Aorta (tissue), 5 donors: ENCODE measurements around the gene SHROOM3. TPM values are rescaled to one million over a fixed set of nuclear protein-coding genes. Genes with fewer than 3 reads are reported as not detected.
"Not testable (repeated sequence)": the region's sequence is repeated elsewhere in the genome, so short reads cannot be mapped to it uniquely, and the experiment has no call there.

Source experiments
- ATAC-seq: fragments of 200-7000 bp; cut with Tn5 transposase; one replicate; pipeline ENCODE4 v1.9.1; 2022; ENCODE audit warnings: moderate library complexity; ENCODE audit not compliant: low FRiP score
- DNase-seq, 2 donors: peaks; one replicate each; pipeline ENCODE4 v3.0.0-alpha.2; 2020
- H3K27ac ChIP-seq, 2 donors: one replicate each; pipeline ENCODE4 v1.5.1; 2013; ENCODE audit warnings: low read length in 2 of 2, mild to moderate bottlenecking in 2 of 2, moderate library complexity in 2 of 2, control low read depth in 1 of 2, inconsistent platforms in 1 of 2, low read depth in 1 of 2
- H3K27me3 ChIP-seq, 2 donors: one replicate each; pipeline ENCODE4 v1.6.1; 2013; ENCODE audit warnings: control low read depth in 1 of 2, low read length in 1 of 2, mild to moderate bottlenecking in 1 of 2, moderate library complexity in 1 of 2; ENCODE audit not compliant: insufficient read depth in 2 of 2, control insufficient read depth in 1 of 2
- H3K36me3 ChIP-seq, 2 donors: one replicate each; pipeline ENCODE4 v1.6.1; 2013; ENCODE audit warnings: control low read depth in 1 of 2, low read length in 1 of 2, mild to moderate bottlenecking in 1 of 2; ENCODE audit not compliant: insufficient read depth in 2 of 2, control insufficient read depth in 1 of 2
- H3K4me1 ChIP-seq, 2 donors: one replicate each; pipeline ENCODE4 v1.6.1; 2013; ENCODE audit warnings: low read length in 2 of 2, control low read depth in 1 of 2, mild to moderate bottlenecking in 1 of 2, moderate library complexity in 1 of 2; ENCODE audit not compliant: insufficient read depth in 2 of 2, control insufficient read depth in 1 of 2
- H3K4me3 ChIP-seq, 2 donors: one replicate each; pipeline ENCODE4 v1.5.1; 2013; ENCODE audit warnings: low read length in 2 of 2, control low read depth in 1 of 2, mild to moderate bottlenecking in 1 of 2
- H3K9me3 ChIP-seq: one replicate; pipeline ENCODE4 v1.6.1; 2013; ENCODE audit warnings: mild to moderate bottlenecking, low read length; ENCODE audit not compliant: control insufficient read depth
- WGBS, 2 donors: extraction: QIAGEN DNeasy Blood & Tissue Kit; methylation state at CpG; one replicate each; pipeline ENCODE4 v1.1.7; 2013; 5-methylcytosine and 5-hydroxymethylcytosine counted together
- intact Hi-C, 2 donors: fragments of 100-400 bp; cut with DNase I; formaldehyde crosslinking; loops; one replicate each; pipeline versions ENCODE4 v1.14.2 to v1.15.0; 2022
- polyA plus RNA-seq, 2 donors: library from polyadenylated mRNA; stranded (reverse); fragments of 200-250 nt; gene quantifications; one replicate each; pipeline ENCODE4 v1.2.3, GENCODE V29; 2013
- total RNA-seq, 2 donors: library from RNA; stranded (reverse); fragmentation: NEBNext Ultra II Directional; extraction: Animal tissue kit (Norgen Biotek cat#: 25700); gene quantifications; one replicate each; pipeline ENCODE4 v1.2.1, GENCODE V29; 2021
- donor health status: healthy with polysubstance abuse.
- donor health status: Bipolar disorder and iron deficiency.
- donor health status: DM: no; HTN: no; CAD: no.
- donor health status: DM: no; HTN: no; CAD: no.
- donor health status: DM: yes; HTN: yes; CAD: no.

The SHROOM3 gene
- total and polyA plus RNA-seq, 4 donors: 14.1 to 173 (median 32.8) TPM

- no peaks in the 10 kb centered on the region for H3K27me3 ChIP-seq
- intact Hi-C loops: no loop called here
- ATAC-seq (no peak), DNase-seq (no peak)
- H3K4me3 ChIP-seq: no peak overlapping the region
- no peak overlapping the region for H3K27ac ChIP-seq
- H3K36me3 ChIP-seq: no peaks in the 10 kb centered on the region
- 96% methylated on average over 2 of the region's 2 CpGs for WGBS, 2 donors
- no peaks in the 10 kb centered on the region for H3K4me1 ChIP-seq
- H3K9me3 ChIP-seq: no peaks in the 10 kb centered on the region
Observed at GRCh38 chr4:76453232-76453631, 18.2 kb downstream of the SHROOM3 start.

- H3K4me3 ChIP-seq, intact Hi-C loops, H3K9me3 ChIP-seq, H3K27ac ChIP-seq, H3K4me1 ChIP-seq, DNase-seq, H3K36me3 ChIP-seq, H3K27me3 ChIP-seq, ATAC-seq: not testable (repeated sequence)
- WGBS, 2 donors: 94 to 95% methylated on average over 6 of the region's 6 CpGs
Observed at GRCh38 chr4:76454073-76454472, 19.0 kb downstream of the SHROOM3 start.

GRCh38 chr4:76457885-76458284 lies 22.9 kb downstream of the SHROOM3 start:
- H3K27me3 ChIP-seq: no peaks in the 10 kb centered on the region
- DNase-seq (no peak), ATAC-seq (no peak)
- 84 to 97% methylated on average over 7 of the region's 7 CpGs for WGBS, 2 donors
- no peak overlapping the region for H3K4me3 ChIP-seq
- intact Hi-C loops: no loop called here
- H3K36me3 ChIP-seq: no peaks in the 10 kb centered on the region
- peaks cover 2% of the 10 kb centered on the region for H3K9me3 ChIP-seq
- peaks cover 0 to 2% of the 10 kb centered on the region in 2 donors for H3K4me1 ChIP-seq
- H3K27ac ChIP-seq: no peak overlapping the region

- no peak for ATAC-seq
- Histone ChIP-seq H3K9me3 (peaks cover 2% of the 10 kb centered on the region), H3K27ac (no peak overlapping the region), H3K4me3 (no peak overlapping the region), H3K27me3 (no peaks in the 10 kb centered on the region), H3K4me1 (peaks cover 0 to 2% of the 10 kb centered on the region in 2 donors), H3K36me3 (no peaks in the 10 kb centered on the region)
- WGBS, 2 donors: 97 to 98% methylated on average over 2 of the region's 2 CpGs
- intact Hi-C loops: no loop called here
- DNase-seq: no peak
Observed at GRCh38 chr4:76458297-76458696, 23.3 kb downstream of the SHROOM3 start.

GRCh38 chr4:76458825-76459224 lies 23.8 kb downstream of the SHROOM3 start:
- DNase-seq (no peak), ATAC-seq (no peak)
- no peaks in the 10 kb centered on the region for H3K27me3 ChIP-seq
- 74 to 76% methylated on average over 3 of the region's 3 CpGs for WGBS, 2 donors
- peak overlapping the region in 1 of 2 donors; percentile 8 for H3K4me3 ChIP-seq
- H3K9me3 ChIP-seq: peaks cover 5% of the 10 kb centered on the region
- peaks cover 0 to 2% of the 10 kb centered on the region in 2 donors for H3K4me1 ChIP-seq
- no peaks in the 10 kb centered on the region for H3K36me3 ChIP-seq
- no peak overlapping the region for H3K27ac ChIP-seq
- intact Hi-C loops: no loop called here

GRCh38 chr4:76459291-76459723 lies 24.3 kb downstream of the SHROOM3 start:
- Histone ChIP-seq H3K27ac (peak overlapping the region; percentile 43 to 88), H3K27me3 (no peaks in the 10 kb centered on the region), H3K4me1 (peaks cover 0 to 2% of the 10 kb centered on the region in 2 donors), H3K36me3 (no peaks in the 10 kb centered on the region), H3K4me3 (peak overlapping the region; percentile 8 to 24), H3K9me3 (peaks cover 5% of the 10 kb centered on the region)
- DNase-seq (no peak), ATAC-seq (peak; percentile 52)
- intact Hi-C loops: no loop called here
- 22 to 28% methylated on average over 11 of the region's 11 CpGs for WGBS, 2 donors

- peaks cover 0 to 2% of the 10 kb centered on the region in 2 donors for H3K4me1 ChIP-seq
- no peak for DNase-seq
- 94 to 100% methylated on average over 2 of the region's 2 CpGs for WGBS, 2 donors
- H3K27me3 ChIP-seq: no peaks in the 10 kb centered on the region
- intact Hi-C loops: no loop called here
- H3K9me3 ChIP-seq: peaks cover 5% of the 10 kb centered on the region
- no peak for ATAC-seq
- no peak overlapping the region for H3K4me3 ChIP-seq
- no peak overlapping the region for H3K27ac ChIP-seq
- H3K36me3 ChIP-seq: no peaks in the 10 kb centered on the region
Observed at GRCh38 chr4:76463568-76463967, 28.5 kb downstream of the SHROOM3 start.

GRCh38 chr4:76470064-76470463 lies 35.0 kb downstream of the SHROOM3 start:
- Histone ChIP-seq H3K36me3 (no peaks in the 10 kb centered on the region), H3K27ac (no peak overlapping the region), H3K27me3 (no peaks in the 10 kb centered on the region), H3K9me3 (no peaks in the 10 kb centered on the region), H3K4me1 (no peaks in the 10 kb centered on the region), H3K4me3 (no peak overlapping the region)
- no peak for ATAC-seq
- intact Hi-C loops: no loop called here
- no peak for DNase-seq

GRCh38 chr4:76470532-76470931 lies 35.5 kb downstream of the SHROOM3 start:
- Histone ChIP-seq H3K9me3 (no peaks in the 10 kb centered on the region), H3K27ac (no peak overlapping the region), H3K27me3 (no peaks in the 10 kb centered on the region), H3K36me3 (no peaks in the 10 kb centered on the region), H3K4me1 (no peaks in the 10 kb centered on the region), H3K4me3 (no peak overlapping the region)
- ATAC-seq: no peak
- no peak for DNase-seq
- intact Hi-C loops: no loop called here
- 86 to 89% methylated on average over 1 of the region's 1 CpG for WGBS, 2 donors
